Fibroblast of the aortic adventitia (primary cell): ENCODE results near the gene ATXN10. TPM values are rescaled to one million over a fixed set of nuclear protein-coding genes. Genes with fewer than 3 reads are reported as not detected.

Experiments
- DNase-seq: peaks from one replicate; pipeline ENCODE4 v3.0.0-alpha.2; 2010; ENCODE audit warnings: low read depth
- H3K4me3 ChIP-seq: 2 replicates; pipeline ENCODE4 v1.5.1; 2011; ENCODE audit warnings: low read depth, mild to moderate bottlenecking, control low read depth, low read length, moderate library complexity
- CTCF ChIP-seq: IDR thresholded peaks from 2 replicates; pipeline ENCODE4 v1.5.1; 2011; ENCODE audit warnings: mild to moderate bottlenecking, low read length, control low read depth, inconsistent platforms; ENCODE audit not compliant: insufficient read depth
- total RNA-seq: library from RNA; depleted of rRNA; stranded (reverse); fragments of >200 nt; gene quantifications from 2 replicates; pipeline ENCODE4 v1.2.3, GENCODE V29; 2012; ENCODE audit warnings: low replicate concordance

The ATXN10 gene
- total RNA-seq, 1 donor, result 130 TPM

GRCh38 chr22:45831394-45831793 lies 159.8 kb downstream of the ATXN10 start:
- TF ChIP-seq CTCF, result peak; percentile 76
- H3K4me3 ChIP-seq, result no peak overlapping the region
- peak; percentile 49 for DNase-seq

- no peak for DNase-seq
- H3K4me3 ChIP-seq, result no peak overlapping the region
- no peak for TF ChIP-seq CTCF
Observed at GRCh38 chr22:45832180-45832579, 160.5 kb downstream of the ATXN10 start.

GRCh38 chr22:45832959-45833580 lies 161.4 kb downstream of the ATXN10 start:
- no peak overlapping the region for H3K4me3 ChIP-seq
- no peak for TF ChIP-seq CTCF
- DNase-seq, result no peak

- no peak for TF ChIP-seq CTCF
- no peak for DNase-seq
- no peak overlapping the region for H3K4me3 ChIP-seq
Observed at GRCh38 chr22:45833613-45834012, 162.0 kb downstream of the ATXN10 start.

- TF ChIP-seq CTCF, result no peak
- no peak for DNase-seq
- H3K4me3 ChIP-seq, result no peak overlapping the region
Observed at GRCh38 chr22:45834241-45834640, 162.6 kb downstream of the ATXN10 start.

- no peak for DNase-seq
- no peak for TF ChIP-seq CTCF
- H3K4me3 ChIP-seq, result no peak overlapping the region
Observed at GRCh38 chr22:45834795-45835194, 163.2 kb downstream of the ATXN10 start.

GRCh38 chr22:45836418-45837169 lies 165.0 kb downstream of the ATXN10 start:
- no peak for DNase-seq
- no peak overlapping the region for H3K4me3 ChIP-seq
- TF ChIP-seq CTCF, result no peak
